HS-5 (cell line): Measurements from ENCODE around the gene CLEC4M.

ENCODE experiments used
- DNase-seq: peaks from one replicate; pipeline ENCODE4 v3.0.0-alpha.2; 2012; ENCODE audit warnings: low read depth

The CLEC4M gene, protein sequence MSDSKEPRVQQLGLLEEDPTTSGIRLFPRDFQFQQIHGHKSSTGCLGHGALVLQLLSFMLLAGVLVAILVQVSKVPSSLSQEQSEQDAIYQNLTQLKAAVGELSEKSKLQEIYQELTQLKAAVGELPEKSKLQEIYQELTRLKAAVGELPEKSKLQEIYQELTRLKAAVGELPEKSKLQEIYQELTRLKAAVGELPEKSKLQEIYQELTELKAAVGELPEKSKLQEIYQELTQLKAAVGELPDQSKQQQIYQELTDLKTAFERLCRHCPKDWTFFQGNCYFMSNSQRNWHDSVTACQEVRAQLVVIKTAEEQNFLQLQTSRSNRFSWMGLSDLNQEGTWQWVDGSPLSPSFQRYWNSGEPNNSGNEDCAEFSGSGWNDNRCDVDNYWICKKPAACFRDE

DNA sequence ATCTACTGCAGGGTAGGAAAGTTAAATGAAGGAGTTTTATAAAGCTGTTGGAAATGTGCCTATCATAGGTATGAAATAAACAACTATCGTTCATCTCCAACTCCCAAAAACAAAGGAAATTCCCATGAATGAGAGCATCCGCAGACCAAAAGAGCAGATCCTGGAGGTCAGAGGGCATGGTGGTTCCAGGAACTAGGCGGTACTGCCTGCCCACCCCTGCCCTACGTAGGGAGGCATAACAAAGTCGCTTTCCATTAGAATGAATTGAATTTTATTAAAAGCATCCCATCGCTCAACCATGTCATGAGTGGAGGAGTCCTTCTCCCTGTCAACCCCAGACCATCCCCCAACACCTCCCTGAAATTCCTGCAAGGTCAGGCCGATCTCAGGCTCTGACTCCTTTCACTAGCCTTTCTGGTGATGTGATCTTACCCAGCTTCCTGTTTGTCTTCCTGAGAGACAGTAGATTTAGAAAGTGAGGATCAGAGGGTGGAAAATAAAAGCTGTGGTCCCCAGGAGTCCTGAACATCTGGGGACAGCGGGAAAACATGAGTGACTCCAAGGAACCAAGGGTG, at the start of gene CLEC4M:
CLEC4M (plus strand) TSS at position 525 of the 575 bp plus-strand sequence; CDS start at position 549, 24 bp downstream.
- DNase-seq: no peak

DNA sequence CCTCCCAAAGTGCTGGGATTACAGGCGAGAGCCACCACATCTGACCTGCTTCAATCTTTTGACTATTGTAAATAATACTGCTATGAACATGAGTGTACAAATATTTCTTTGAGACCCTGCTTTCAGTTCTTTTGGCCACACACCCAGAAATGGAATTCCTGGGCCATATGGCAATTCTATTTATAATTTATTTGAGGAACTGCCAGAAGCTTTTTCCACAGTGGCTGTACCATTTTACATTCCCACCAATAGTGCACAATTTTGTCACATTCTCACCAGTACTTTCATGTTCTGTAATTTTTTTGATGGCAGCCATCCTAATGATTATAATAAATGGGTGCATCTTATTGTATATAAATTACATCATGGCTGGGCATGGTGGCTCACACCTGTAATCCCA, 47.4 kb upstream of the CLEC4M start:
- no peak for DNase-seq

DNA sequence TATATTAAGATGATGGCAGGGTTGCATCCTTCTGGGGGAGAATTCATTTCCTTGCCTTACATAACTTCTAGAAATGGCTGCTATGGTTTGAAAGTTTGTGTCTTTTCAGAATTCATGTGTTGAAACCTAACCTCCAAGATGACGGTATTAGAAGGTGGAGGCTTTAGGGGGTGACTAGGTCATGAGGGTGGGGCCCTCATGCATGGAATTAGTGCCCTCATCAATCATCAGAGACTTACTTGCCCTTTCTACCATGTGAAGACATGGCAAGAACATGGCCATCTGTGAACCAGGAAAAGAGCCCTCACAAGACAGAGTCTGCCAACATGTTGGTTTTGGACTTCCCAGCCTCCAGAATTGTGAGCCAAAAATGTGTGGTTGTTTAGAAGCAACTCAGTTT, 46.3 kb upstream of the CLEC4M start:
- no peak for DNase-seq

DNA sequence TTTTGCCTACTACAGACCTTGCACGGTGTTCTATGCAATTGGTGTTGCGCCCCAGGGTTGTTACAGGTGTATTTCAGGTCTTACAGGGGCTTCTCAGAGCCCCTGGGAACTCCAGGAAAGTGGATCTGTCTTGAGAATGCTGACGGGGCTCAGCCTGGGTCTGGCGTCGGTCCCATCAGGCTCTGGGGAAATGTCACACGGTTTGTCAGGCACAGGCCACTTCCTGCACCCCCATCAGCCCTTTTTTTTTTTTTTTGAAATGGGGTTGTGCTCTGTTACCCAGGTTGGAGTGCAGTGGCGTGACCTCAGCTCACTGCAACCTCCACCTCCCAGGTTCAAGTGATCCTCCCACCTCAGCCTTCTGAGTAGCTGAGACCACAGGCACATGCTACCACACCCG, 44.4 kb upstream of the CLEC4M start:
- DNase-seq: no peak

DNA sequence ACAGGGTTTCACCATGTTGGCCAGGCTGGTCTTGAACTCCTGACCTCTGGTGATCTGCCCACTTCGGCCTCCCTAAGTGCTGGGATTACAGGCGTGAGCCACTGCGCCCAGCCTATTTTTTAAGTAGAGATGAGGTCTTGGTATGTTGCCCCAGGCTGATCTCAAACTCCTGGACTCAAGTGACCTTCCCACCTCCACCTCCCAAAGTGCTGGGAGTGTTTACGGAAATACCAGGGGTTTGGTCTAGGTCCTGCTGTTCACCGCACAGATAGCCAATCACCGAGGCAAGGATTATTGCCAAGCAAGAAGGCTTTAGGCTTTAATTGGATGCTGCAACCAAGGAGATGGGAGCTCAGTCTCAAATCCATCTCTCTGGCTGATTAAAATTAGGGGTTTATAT, 42.7 kb upstream of the CLEC4M start:
- no peak for DNase-seq

DNA sequence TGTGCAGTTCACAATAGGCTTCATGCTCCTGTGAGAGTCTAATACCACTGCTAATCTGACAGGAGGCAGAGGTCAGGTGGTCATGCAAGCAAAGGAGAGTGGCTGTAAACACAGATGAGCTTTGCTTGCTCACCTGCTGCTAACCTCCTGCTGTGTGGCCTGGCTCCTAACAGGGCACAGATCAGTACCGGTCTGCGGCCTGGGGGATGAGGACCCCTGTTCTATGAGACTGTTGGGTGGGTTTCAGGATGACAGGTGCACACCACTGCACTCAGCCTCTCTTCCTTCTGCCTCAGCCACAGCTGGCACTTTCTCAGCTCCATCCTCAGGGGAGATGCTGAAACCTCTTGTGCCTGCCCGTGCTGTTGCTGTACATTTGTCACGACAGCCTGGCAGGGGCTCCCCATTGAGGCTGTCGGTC, 40.8 kb upstream of the CLEC4M start:
- DNase-seq: no peak

DNA sequence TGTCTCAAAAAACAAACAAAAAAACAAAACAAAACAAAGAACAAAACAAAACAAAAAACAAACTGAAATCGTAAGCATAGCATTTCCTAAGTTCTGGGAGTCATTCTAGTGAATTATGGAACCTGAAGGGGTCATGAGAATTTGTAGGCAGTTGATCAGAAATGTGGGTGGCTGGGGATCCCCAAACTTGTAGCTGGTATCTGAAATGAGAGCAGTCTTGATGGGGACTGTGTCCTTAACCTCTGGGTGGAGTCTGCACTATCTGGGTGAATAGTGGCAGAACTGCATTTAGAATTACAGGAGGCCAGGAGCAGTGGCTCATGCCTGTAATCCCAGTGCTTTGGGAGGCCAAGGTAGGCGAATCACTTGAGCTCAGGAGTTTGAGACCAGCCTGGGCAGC, 37.3 kb upstream of the CLEC4M start:
- DNase-seq: no peak

DNA sequence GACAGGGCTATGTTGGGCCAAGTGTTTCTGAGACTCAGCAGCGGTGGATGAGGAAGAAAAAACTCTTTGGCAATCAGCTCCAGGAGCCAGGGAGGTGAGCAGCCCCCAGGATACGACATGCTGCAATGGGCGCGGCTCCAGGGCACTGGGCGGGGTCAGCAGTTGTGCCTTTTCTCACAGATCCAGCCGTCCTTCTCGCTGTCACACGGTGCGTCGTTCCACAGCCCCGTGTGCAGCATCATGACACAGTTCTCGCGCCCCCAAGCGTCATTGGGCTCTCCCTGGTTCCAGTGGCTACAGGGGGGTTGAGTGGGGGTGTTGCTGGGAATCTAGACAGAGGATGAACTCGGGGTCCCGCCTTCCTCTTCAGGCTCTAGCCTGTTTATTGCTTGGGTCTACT, 33.8 kb upstream of the CLEC4M start:
- DNase-seq: no peak

DNA sequence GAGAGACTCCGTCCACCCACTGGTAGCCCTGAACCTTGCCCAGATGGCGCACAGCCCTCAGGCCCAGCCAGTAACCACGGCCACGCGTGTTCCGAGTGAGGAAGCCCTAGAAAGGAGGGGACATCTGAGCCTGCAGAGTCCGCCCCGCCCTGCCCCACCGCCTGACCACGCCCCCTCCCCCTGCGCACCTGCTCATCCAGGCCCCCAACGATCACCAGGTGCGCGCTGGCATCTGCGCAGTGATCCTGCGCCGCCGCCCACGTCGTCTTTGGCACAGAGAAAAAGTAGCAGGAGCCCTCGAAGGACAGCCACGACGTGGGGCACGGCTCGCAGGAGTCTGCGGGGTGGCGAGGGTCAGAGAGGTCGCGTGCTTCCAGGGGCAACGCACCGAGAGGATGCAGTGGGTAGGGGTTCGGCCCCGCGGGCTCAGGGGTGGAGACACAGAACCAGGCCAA, 33.2 kb upstream of the CLEC4M start:
- no peak for DNase-seq

DNA sequence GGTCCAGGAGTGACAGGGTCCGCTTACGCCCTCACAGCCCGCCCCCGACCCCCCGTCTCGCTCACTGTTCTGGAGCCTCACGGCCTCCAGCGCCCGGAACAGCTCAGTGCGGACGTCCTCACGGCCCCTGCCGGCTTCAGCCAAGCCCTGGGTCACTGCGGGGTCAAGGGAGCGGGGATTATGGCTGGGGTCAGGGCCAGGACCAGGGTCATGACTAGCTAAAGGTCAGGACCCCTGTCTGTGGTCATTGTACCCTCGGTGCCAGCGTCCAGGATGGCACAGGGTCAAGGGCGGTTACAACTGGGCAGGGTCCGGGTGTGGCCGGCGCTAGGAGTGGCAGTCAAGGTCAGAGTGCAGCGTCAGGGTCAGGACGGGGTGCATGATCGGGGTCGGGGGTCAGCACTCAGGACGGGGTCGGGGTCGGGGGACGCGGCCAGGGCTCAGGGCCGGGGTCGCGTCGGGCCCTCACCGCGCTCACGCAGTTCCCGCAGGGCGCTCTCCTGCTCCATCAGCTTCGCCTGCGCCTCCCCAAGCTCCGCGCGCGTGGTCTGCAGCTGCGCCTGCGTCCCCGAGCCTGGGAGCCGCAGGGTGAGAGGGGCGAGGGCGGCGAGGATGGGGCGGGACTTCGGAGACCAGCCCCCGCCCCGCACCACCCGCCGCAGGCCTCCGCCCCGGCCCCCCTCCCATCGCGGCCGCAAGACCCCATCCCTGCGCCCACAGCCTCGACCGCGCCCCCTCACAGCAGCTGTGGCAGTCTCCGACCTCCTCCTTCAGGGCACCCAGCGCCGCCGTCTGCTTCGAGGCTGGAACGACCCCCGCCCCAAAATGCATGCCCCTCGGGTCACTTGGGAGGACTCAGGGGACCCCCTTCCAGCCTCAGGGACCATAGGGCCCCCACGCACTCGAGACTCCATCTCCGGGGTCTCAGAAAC, 32.5 kb upstream of the CLEC4M start:
- no peak for DNase-seq

DNA sequence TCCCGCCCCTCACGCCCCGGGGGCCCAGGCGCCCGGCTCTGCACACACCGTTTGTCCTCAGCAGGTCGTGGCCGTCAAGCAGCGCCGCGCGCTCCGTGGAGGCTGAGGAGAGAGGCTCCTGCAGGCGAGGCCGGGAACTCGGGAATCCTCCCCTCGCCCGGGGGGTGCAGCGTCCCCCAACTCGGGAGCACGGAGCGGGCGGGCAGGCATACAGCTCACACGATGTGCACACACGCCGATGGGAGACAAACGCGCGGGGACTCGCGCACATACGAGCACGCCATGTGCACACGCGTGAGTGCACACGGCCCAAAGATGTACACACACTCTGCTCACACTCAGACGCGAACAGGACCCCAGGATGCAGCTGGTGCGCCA, 31.8 kb upstream of the CLEC4M start:
- DNase-seq: no peak

DNA sequence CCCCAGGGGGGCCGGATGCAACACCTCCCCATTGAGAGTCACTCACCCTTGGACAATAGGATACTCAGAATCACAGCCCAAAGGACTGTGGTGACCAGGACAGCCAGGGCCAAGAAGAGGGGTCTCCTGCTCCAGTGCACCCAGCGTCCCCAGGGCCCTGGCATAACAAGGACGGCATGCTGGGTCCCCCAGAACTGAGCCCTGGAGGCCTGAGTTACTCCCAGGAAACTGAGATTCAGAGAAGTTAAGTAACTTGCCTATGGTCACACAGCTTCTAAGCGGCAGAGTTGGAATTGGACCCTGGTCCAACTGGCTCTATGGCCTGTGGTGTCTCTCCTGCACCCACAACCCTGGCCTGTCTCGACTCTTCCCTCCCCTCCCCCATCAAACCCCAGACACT, 31.4 kb upstream of the CLEC4M start:
- no peak for DNase-seq

DNA sequence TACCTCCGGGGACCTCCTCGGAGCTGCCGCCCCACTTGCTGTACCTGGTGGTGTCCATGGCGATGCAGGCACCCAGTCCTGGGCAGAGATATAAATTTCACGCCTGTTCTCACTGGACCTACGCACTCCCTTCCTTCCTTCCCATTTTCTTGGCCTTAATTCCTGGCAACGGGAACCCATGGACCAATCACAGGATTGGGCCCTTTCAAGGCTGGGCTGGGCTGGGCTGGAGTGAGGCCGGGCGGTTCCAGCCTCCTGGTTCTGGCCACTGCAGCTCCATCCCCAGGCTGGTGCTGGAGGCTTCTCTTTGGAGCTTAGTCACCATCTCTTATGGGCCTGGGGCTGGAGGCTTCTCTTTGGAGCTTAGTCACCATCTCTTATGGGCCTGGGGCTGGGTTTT, 31.0 kb upstream of the CLEC4M start, which contains the start of gene CLEC4G:
CLEC4G (minus strand) TSS at position 66 of the 400 bp plus-strand sequence; CDS start at position 58, 8 bp downstream.
- DNase-seq: no peak

DNA sequence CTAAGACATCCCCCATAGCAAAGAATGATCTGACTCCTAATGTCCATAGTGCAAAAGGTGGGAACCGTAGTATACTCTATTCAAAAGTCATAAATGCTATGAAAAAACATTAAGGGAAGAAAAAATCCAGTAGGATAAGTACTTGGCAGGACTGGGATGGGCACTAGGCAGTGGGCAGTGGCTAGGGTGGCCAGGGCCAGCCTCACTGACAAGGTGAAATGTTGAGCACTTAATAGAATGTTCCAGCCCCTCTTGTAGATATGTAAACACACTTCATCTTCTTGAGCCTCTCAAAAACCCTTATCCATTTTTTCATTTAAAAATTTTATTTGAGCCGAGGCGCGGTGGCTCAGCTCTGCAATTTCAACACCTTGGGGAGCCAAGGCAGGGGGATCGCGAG, 29.7 kb upstream of the CLEC4M start:
- no peak for DNase-seq

DNA sequence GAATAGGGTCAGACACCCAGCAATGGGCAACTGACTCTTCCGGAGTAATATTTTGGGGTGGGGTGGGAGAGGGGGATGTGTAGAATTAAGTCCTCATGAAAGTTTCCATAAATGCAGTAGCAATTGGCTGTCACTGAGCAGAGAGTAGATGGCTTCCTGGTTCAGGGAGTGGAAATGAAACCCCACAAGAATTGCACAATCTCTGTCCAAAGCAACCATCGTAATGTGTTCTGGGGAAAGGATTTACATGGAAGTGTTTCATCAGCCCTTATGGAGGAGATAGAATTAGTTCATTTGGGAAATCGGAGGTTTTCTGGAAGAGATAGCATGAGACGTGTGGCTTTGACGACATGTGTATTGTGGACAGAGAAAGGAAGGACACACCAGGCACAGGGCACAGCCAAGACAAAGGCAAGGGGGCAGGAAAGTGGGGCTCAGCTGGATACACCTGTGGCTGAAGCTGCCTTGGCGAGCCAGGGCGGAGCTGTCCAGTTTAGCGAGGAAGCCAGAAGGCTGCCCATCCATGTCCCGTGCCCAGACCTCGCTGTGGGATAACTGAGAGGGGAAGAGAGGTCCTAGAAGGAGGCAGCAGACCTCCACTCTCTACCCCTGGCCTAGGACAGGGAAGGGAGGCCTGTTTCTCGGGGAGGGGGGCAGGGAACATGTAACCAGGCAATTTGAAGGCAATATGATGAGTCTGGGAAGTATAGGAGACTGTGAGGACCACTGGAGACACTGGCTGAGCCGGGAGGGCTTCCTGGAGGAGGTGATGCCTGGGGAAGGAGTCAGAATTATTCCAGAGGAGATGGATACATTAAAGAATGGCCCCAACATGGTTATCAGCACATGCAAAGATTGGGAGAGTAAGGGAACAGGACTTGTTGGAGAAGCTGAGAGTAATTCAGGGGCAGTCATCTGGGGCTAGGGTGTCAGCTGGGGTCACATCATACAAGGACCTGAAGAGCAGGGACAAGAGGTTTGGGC, 28.5 kb upstream of the CLEC4M start:
- no peak for DNase-seq

DNA sequence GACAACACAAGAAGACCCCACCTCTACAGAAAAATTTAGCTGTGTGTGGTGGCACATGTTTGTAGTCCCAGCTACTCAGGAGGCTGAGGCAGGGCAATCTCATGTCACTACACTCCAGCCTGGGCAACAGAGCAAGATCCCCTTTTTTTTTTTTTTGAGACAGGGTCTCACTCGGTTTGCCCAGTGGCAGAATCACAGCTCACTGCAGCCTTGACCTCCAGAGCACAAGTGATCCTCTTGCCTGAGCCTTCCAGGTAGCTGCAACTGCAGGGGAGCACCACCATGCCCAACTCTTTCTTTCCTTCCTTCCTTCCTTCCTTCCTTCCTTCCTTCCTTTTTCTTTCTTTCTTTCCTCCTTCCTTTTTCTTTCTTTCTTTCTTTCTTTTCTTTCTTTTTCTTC, 26.9 kb upstream of the CLEC4M start:
- DNase-seq: no peak

DNA sequence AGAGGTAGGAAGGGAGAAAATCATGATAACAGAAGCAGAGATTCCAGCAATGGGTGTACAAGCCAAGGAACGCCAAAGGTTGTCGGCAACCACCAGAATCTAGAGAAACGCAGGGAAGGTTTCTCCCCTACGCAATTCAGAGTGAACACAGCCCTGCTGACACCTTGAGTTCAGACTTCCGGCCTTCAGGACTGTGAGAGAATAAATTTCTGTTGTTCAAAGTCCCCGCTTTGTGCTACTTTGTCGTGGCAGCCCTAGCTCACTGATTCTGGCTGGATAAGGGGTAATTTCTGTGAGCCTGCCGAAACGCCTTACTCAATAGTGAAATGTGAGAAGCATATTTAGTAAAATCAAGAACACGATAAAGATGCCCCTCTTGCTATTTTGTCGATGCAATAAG, 25.8 kb upstream of the CLEC4M start:
- no peak for DNase-seq

DNA sequence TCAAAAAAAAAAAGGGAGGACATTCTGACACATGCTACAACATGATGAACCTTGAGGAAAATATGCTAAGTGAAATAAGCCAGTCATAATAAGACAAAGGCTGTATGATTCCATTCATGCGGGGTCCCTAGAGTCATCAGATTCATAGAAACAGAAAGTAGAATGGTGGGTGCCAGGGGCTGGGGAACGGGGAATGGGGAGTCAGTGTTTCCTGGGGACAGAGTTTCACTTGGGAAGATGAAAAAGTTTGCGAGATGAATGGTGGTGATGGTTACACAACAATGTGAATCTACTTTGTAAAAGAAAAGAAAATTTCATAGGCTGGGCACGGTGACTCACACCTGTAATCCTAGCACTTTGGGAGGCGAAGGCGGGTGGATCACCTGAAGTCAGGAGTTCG, 25.0 kb upstream of the CLEC4M start:
- no peak for DNase-seq

DNA sequence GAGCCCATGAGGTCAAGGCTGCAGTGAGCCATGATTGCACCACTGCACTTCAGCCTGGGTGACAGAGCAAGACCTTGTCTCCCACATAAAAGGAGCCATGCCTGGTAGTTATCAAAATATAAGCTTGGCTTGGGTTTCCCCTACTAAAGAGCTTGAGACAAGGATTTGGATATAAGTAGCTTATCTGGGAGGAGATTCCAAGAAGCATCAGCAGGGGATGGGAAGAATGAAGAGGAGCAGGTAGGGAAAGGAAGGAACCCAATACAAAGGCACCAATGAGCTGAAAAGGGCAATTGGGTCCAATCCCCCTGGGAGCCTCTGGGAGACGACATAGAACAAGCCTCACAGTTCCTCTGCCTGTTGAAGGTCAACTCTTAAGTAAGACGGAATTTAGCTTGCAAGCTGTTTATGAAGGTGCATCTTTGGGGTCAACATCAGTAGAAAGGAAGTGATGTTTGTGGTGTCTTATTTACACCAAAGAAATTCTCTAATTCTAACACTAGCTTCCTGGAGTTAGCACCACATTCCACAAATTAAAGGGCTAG, 23.8 kb upstream of the CLEC4M start:
- no peak for DNase-seq

DNA sequence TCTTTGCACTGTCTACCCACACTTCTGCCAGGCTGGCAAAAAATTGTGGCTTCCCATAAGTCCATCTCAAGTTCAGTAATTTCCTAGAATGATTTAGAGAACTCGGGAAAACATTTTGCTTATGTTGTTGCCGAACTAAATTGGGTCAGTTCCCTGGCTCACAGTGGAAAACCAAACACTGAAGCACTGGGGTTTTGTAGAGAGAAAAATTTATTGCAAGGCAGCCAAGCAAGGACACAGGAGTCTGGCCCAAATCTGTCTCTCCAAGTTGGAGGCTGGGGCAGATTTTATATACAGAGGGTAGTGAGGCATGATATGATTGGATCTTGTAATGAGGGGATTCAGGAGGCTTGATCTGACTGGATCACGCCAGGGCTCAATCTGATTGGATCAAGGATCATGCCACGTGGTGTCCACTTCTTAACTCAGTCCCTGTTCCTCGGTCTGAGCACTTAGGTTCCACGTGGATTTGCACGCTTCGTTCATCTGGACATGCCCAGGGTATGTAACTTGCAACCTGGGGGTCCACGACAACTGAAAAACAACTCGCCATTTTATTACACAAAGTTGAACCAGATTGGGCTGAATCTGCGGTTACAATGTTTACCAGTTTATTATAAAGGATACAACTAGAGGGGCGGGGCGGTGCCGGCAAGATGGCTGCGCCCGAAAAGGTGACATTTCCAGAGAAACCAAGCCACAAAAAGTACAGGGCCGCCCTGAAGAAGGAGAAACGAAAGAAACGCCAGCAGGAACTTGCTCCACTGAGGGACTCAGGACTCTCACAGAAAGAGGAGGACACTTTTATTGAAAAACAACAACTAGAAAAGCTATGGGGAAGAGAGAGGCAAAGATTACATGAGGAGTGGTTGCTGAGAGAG, 23.0 kb upstream of the CLEC4M start:
- no peak for DNase-seq
